GM12874 (cell line): ENCODE measurements around the gene ZNF726.

Source experiments
- TF ChIP-seq, protein P1 (sequence below): IDR thresholded peaks from 2 replicates; pipeline ENCODE4 v1.5.1; 2011; ENCODE audit warnings: low read depth, mild to moderate bottlenecking, control low read depth, low read length, moderate library complexity; ENCODE audit not compliant: insufficient read depth

Gene ZNF726

DNA sequence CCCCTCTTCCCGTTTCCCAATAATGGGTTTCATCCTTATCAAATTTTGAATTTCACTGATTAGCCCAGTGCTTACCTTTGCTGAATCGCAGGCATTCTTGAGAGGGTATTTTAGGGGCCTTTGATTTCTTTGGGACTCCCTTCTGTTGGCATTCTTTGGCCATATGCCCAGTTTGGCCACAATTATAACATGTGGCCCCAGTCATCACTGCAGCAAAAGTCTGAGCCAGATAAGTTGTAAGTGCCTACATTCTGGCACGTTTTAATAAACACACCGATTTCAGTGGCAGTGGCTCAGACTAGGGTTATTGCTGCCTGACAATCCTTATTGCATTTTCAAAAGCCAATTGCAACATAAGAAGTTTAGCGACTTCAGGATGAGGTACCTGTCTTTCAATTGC is 41.4 kb downstream of the ZNF726 start:
- TF ChIP-seq, protein P1, sequence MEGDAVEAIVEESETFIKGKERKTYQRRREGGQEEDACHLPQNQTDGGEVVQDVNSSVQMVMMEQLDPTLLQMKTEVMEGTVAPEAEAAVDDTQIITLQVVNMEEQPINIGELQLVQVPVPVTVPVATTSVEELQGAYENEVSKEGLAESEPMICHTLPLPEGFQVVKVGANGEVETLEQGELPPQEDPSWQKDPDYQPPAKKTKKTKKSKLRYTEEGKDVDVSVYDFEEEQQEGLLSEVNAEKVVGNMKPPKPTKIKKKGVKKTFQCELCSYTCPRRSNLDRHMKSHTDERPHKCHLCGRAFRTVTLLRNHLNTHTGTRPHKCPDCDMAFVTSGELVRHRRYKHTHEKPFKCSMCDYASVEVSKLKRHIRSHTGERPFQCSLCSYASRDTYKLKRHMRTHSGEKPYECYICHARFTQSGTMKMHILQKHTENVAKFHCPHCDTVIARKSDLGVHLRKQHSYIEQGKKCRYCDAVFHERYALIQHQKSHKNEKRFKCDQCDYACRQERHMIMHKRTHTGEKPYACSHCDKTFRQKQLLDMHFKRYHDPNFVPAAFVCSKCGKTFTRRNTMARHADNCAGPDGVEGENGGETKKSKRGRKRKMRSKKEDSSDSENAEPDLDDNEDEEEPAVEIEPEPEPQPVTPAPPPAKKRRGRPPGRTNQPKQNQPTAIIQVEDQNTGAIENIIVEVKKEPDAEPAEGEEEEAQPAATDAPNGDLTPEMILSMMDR = no peak

GRCh38 chr19:23957660-23958281 is 43.1 kb downstream of the ZNF726 start:
- TF ChIP-seq, protein P1 = no peak

GRCh38 chr19:23969630-23970029 is 54.9 kb downstream of the ZNF726 start:
- TF ChIP-seq, protein P1 = no peak

GRCh38 chr19:23971598-23971997 is 56.9 kb downstream of the ZNF726 start:
- TF ChIP-seq, protein P1 = no peak

- TF ChIP-seq, protein P1 = no peak
Observed at GRCh38 chr19:23972161-23972560, 57.5 kb downstream of the ZNF726 start.

DNA sequence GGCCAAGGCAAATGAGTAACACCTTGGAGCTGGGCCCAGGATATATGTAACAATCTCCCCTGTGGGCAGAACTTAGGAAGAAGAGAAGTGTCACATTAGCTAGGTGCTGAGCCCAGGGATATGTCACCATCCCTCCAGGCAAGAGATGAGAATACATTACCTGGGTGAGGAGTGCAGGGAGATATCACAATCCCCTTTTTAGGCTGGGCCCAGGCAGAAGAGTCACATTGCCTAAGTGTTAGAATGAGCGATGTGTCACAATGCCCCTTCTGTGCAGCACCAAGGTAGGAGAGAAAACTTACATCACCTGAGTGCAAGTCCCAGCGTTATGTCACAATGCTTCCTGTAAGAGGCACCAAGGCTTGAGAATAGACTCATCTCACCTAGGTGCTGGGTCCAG is 60.3 kb downstream of the ZNF726 start:
- TF ChIP-seq, protein P1 = no peak

DNA sequence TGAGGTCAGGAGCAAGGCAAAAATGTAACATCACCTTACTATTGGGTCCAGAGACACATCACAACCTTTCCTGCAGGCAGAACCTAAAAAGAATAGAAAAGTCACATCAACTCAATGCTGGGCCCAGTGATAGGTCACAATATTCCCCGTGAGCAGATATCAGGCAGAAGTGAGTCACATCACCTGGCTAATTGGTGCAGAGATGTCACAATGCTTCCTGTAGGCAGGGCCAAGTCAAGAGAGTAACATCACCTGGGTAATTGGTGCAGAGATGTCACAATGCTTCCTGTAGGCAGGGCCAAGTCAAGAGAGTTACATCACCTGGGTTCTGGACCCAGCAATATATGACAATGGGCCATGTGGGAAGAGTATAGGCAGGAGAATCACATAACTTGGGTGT is 63.4 kb downstream of the ZNF726 start:
- TF ChIP-seq, protein P1 = no peak
